ENCODE results near the gene TERT.
A peak's percentile ranks its signal among the peaks of the same experiment; 100 is the strongest.

The TERT gene

GRCh38 chr5:1208743-1209488 is 86.0 kb downstream of the TERT start:
- no peak overlapping the region for H3K4me3 ChIP-seq (ENCODE audit: low read depth, low read length)
- peak; percentile 54 for TF ChIP-seq CTCF (IDR thresholded peaks at IDR 0.05; ENCODE audit: low read depth, low read length)

- no peak for TF ChIP-seq CTCF (IDR thresholded peaks at IDR 0.05; ENCODE audit: low read depth, low read length)
- H3K4me3 ChIP-seq (ENCODE audit: low read depth, low read length) = no peak overlapping the region
Measured at GRCh38 chr5:1208221-1208742, 86.6 kb downstream of the TERT start.

GRCh38 chr5:1207555-1207954 is 87.3 kb downstream of the TERT start:
- no peak overlapping the region for H3K4me3 ChIP-seq (ENCODE audit: low read depth, low read length)
- TF ChIP-seq CTCF (IDR thresholded peaks at IDR 0.05; ENCODE audit: low read depth, low read length) = no peak

GRCh38 chr5:1206521-1207412 is 88.1 kb downstream of the TERT start:
- no peak overlapping the region for H3K4me3 ChIP-seq (ENCODE audit: low read depth, low read length)
- no peak for TF ChIP-seq CTCF (IDR thresholded peaks at IDR 0.05; ENCODE audit: low read depth, low read length)

GRCh38 chr5:1205255-1206180 is 89.3 kb downstream of the TERT start:
- no peak for TF ChIP-seq CTCF (IDR thresholded peaks at IDR 0.05; ENCODE audit: low read depth, low read length)
- H3K4me3 ChIP-seq (ENCODE audit: low read depth, low read length) = no peak overlapping the region

- no peak for TF ChIP-seq CTCF (IDR thresholded peaks at IDR 0.05; ENCODE audit: low read depth, low read length)
- H3K4me3 ChIP-seq (ENCODE audit: low read depth, low read length) = no peak overlapping the region
Measured at GRCh38 chr5:1204693-1205242, 90.1 kb downstream of the TERT start.
